Measurements from ENCODE around the gene PTPRN2.

DNA sequence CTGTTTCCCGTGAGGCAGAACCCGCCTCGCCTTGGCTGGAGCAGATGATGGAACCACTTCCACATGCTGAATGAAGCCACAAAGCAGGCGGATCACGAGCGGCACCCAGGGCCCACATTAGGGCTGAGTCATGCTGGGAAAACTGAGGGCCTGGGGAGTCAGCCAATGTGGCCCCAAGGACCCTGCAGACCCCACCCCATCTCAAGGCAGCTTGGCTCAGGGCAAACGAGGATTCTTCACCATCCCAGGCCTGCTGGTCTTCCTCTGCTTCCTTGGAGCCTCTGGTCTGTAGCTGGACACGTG lies 762.9 kb downstream of the PTPRN2 start:
- TF ChIP-seq, protein P1, sequence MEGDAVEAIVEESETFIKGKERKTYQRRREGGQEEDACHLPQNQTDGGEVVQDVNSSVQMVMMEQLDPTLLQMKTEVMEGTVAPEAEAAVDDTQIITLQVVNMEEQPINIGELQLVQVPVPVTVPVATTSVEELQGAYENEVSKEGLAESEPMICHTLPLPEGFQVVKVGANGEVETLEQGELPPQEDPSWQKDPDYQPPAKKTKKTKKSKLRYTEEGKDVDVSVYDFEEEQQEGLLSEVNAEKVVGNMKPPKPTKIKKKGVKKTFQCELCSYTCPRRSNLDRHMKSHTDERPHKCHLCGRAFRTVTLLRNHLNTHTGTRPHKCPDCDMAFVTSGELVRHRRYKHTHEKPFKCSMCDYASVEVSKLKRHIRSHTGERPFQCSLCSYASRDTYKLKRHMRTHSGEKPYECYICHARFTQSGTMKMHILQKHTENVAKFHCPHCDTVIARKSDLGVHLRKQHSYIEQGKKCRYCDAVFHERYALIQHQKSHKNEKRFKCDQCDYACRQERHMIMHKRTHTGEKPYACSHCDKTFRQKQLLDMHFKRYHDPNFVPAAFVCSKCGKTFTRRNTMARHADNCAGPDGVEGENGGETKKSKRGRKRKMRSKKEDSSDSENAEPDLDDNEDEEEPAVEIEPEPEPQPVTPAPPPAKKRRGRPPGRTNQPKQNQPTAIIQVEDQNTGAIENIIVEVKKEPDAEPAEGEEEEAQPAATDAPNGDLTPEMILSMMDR (conservative IDR thresholded peaks at IDR 0.05 in 1 of 2, IDR thresholded peaks at IDR 0.05 in 1 of 2; ENCODE audit: low read depth in 1 of 2, low read length in 2 of 2), result no peak
- no peak for TF ChIP-seq EZH2 (IDR thresholded peaks at IDR 0.05; ENCODE audit: low read length, missing control alignments)

All from fibroblast of lung (primary cell).